ENCODE results near the gene WDR59.

The WDR59 gene

GRCh38 chr16:74975591-74975990, 9.3 kb downstream of the WDR59 start:
- Histone ChIP-seq H3K36me3 (ENCODE audit: control insufficient read depth, insufficient read depth, low read length) (peaks cover 40% of the 10 kb centered on the region), H3K27ac (ENCODE audit: low read depth, low read length, severe bottlenecking) (no peak overlapping the region), H3K4me3 (ENCODE audit: extremely low read depth, insufficient read depth, low read length, poor library complexity, severe bottlenecking) (no peak overlapping the region), H3K9me3 (ENCODE audit: control insufficient read depth, low read length) (no peaks in the 10 kb centered on the region), H3K4me1 (ENCODE audit: control insufficient read depth, insufficient read depth, low read length, poor library complexity, severe bottlenecking) (no peaks in the 10 kb centered on the region)
- WGBS, 2 experiments (ENCODE audit: insufficient coverage in 2 of 2) = 75% methylated on average over 2 of the region's 5 CpGs; no CpG with 5 or more reads in 1 of the 2 experiments

- no peaks in the 10 kb centered on the region for H3K4me1 ChIP-seq (ENCODE audit: control insufficient read depth, insufficient read depth, low read length, poor library complexity, severe bottlenecking)
- peaks cover 34% of the 10 kb centered on the region for H3K36me3 ChIP-seq (ENCODE audit: control insufficient read depth, insufficient read depth, low read length)
- no peak overlapping the region for H3K27ac ChIP-seq (ENCODE audit: low read depth, low read length, severe bottlenecking)
- H3K9me3 ChIP-seq (ENCODE audit: control insufficient read depth, low read length) = no peaks in the 10 kb centered on the region
- 96 to 99% methylated on average over 7 to 9 of the region's 10 CpGs for WGBS, 2 experiments (ENCODE audit: insufficient coverage in 2 of 2)
- no peak overlapping the region for H3K4me3 ChIP-seq (ENCODE audit: extremely low read depth, insufficient read depth, low read length, poor library complexity, severe bottlenecking)
Measured at GRCh38 chr16:74973304-74973703, 11.6 kb downstream of the WDR59 start.

GRCh38 chr16:74954763-74955162, 30.2 kb downstream of the WDR59 start:
- no peak overlapping the region for H3K4me3 ChIP-seq (ENCODE audit: extremely low read depth, insufficient read depth, low read length, poor library complexity, severe bottlenecking)
- peaks cover 84% of the 10 kb centered on the region for H3K36me3 ChIP-seq (ENCODE audit: control insufficient read depth, insufficient read depth, low read length)
- WGBS, 2 experiments (ENCODE audit: insufficient coverage in 2 of 2) = 93 to 96% methylated on average over 4 of the region's 4 CpGs
- H3K27ac ChIP-seq (ENCODE audit: low read depth, low read length, severe bottlenecking) = no peak overlapping the region
- no peaks in the 10 kb centered on the region for H3K9me3 ChIP-seq (ENCODE audit: control insufficient read depth, low read length)
- no peaks in the 10 kb centered on the region for H3K4me1 ChIP-seq (ENCODE audit: control insufficient read depth, insufficient read depth, low read length, poor library complexity, severe bottlenecking)

GRCh38 chr16:74951681-74952080, 33.2 kb downstream of the WDR59 start:
- H3K36me3 ChIP-seq (ENCODE audit: control insufficient read depth, insufficient read depth, low read length) = peaks cover 87% of the 10 kb centered on the region
- no peak overlapping the region for H3K4me3 ChIP-seq (ENCODE audit: extremely low read depth, insufficient read depth, low read length, poor library complexity, severe bottlenecking)
- H3K27ac ChIP-seq (ENCODE audit: low read depth, low read length, severe bottlenecking) = no peak overlapping the region
- H3K4me1 ChIP-seq (ENCODE audit: control insufficient read depth, insufficient read depth, low read length, poor library complexity, severe bottlenecking) = no peaks in the 10 kb centered on the region
- H3K9me3 ChIP-seq (ENCODE audit: control insufficient read depth, low read length) = no peaks in the 10 kb centered on the region
- WGBS, 2 experiments (ENCODE audit: insufficient coverage in 2 of 2) = 80 to 89% methylated on average over 3 of the region's 4 CpGs

GRCh38 chr16:74951206-74951605, 33.7 kb downstream of the WDR59 start:
- H3K36me3 ChIP-seq (ENCODE audit: control insufficient read depth, insufficient read depth, low read length) = peaks cover 88% of the 10 kb centered on the region
- WGBS, 2 experiments (ENCODE audit: insufficient coverage in 2 of 2) = 92 to 100% methylated on average over 4 to 10 of the region's 11 CpGs

GRCh38 chr16:74950511-74950910, 34.4 kb downstream of the WDR59 start:
- Histone ChIP-seq H3K27ac (ENCODE audit: low read depth, low read length, severe bottlenecking) (no peak overlapping the region), H3K36me3 (ENCODE audit: control insufficient read depth, insufficient read depth, low read length) (peaks cover 85% of the 10 kb centered on the region), H3K4me3 (ENCODE audit: extremely low read depth, insufficient read depth, low read length, poor library complexity, severe bottlenecking) (no peak overlapping the region), H3K9me3 (ENCODE audit: control insufficient read depth, low read length) (no peaks in the 10 kb centered on the region), H3K4me1 (ENCODE audit: control insufficient read depth, insufficient read depth, low read length, poor library complexity, severe bottlenecking) (no peaks in the 10 kb centered on the region)
- WGBS, 2 experiments (ENCODE audit: insufficient coverage in 2 of 2) = 92 to 96% methylated on average over 7 of the region's 7 CpGs

More at GRCh38 chr16:74951206-74951605, 33.7 kb downstream of the WDR59 start:
- no peak overlapping the region for H3K4me3 ChIP-seq (ENCODE audit: extremely low read depth, insufficient read depth, low read length, poor library complexity, severe bottlenecking)
- H3K4me1 ChIP-seq (ENCODE audit: control insufficient read depth, insufficient read depth, low read length, poor library complexity, severe bottlenecking) = no peaks in the 10 kb centered on the region
- no peaks in the 10 kb centered on the region for H3K9me3 ChIP-seq (ENCODE audit: control insufficient read depth, low read length)
- no peak overlapping the region for H3K27ac ChIP-seq (ENCODE audit: low read depth, low read length, severe bottlenecking)

- H3K27ac ChIP-seq (ENCODE audit: low read depth, low read length, severe bottlenecking) = no peak overlapping the region
- 60 to 67% methylated on average over 3 of the region's 3 CpGs for WGBS, 2 experiments (ENCODE audit: insufficient coverage in 2 of 2)
- no peak overlapping the region for H3K4me3 ChIP-seq (ENCODE audit: extremely low read depth, insufficient read depth, low read length, poor library complexity, severe bottlenecking)
- H3K4me1 ChIP-seq (ENCODE audit: control insufficient read depth, insufficient read depth, low read length, poor library complexity, severe bottlenecking) = no peaks in the 10 kb centered on the region
- H3K9me3 ChIP-seq (ENCODE audit: control insufficient read depth, low read length) = no peaks in the 10 kb centered on the region
- peaks cover 76% of the 10 kb centered on the region for H3K36me3 ChIP-seq (ENCODE audit: control insufficient read depth, insufficient read depth, low read length)
Measured at GRCh38 chr16:74949309-74949708, 35.6 kb downstream of the WDR59 start.

GRCh38 chr16:74944466-74944865, 40.5 kb downstream of the WDR59 start:
- Histone ChIP-seq H3K27ac (ENCODE audit: low read depth, low read length, severe bottlenecking) (no peak overlapping the region), H3K36me3 (ENCODE audit: control insufficient read depth, insufficient read depth, low read length) (peaks cover 76% of the 10 kb centered on the region), H3K9me3 (ENCODE audit: control insufficient read depth, low read length) (no peaks in the 10 kb centered on the region), H3K4me1 (ENCODE audit: control insufficient read depth, insufficient read depth, low read length, poor library complexity, severe bottlenecking) (no peaks in the 10 kb centered on the region), H3K4me3 (ENCODE audit: extremely low read depth, insufficient read depth, low read length, poor library complexity, severe bottlenecking) (no peak overlapping the region)
- WGBS, 2 experiments (ENCODE audit: insufficient coverage in 2 of 2) = 90 to 94% methylated on average over 5 of the region's 6 CpGs

GRCh38 chr16:74942977-74943918, 41.7 kb downstream of the WDR59 start:
- H3K36me3 ChIP-seq (ENCODE audit: control insufficient read depth, insufficient read depth, low read length) = peaks cover 75% of the 10 kb centered on the region
- 100% methylated on average over 3 of the region's 4 CpGs for WGBS, 2 experiments (ENCODE audit: insufficient coverage in 2 of 2)

GRCh38 chr16:74942566-74942965, 42.4 kb downstream of the WDR59 start:
- WGBS, 2 experiments (ENCODE audit: insufficient coverage in 2 of 2) = 93 to 94% methylated on average over 8 of the region's 8 CpGs
- Histone ChIP-seq H3K4me3 (ENCODE audit: extremely low read depth, insufficient read depth, low read length, poor library complexity, severe bottlenecking) (no peak overlapping the region), H3K36me3 (ENCODE audit: control insufficient read depth, insufficient read depth, low read length) (peaks cover 77% of the 10 kb centered on the region), H3K9me3 (ENCODE audit: control insufficient read depth, low read length) (no peaks in the 10 kb centered on the region), H3K27ac (ENCODE audit: low read depth, low read length, severe bottlenecking) (no peak overlapping the region), H3K4me1 (ENCODE audit: control insufficient read depth, insufficient read depth, low read length, poor library complexity, severe bottlenecking) (no peaks in the 10 kb centered on the region)

More at GRCh38 chr16:74942977-74943918, 41.7 kb downstream of the WDR59 start:
- Histone ChIP-seq H3K4me3 (ENCODE audit: extremely low read depth, insufficient read depth, low read length, poor library complexity, severe bottlenecking) (no peak overlapping the region), H3K9me3 (ENCODE audit: control insufficient read depth, low read length) (no peaks in the 10 kb centered on the region), H3K27ac (ENCODE audit: low read depth, low read length, severe bottlenecking) (no peak overlapping the region), H3K4me1 (ENCODE audit: control insufficient read depth, insufficient read depth, low read length, poor library complexity, severe bottlenecking) (no peaks in the 10 kb centered on the region)

- Histone ChIP-seq H3K36me3 (ENCODE audit: control insufficient read depth, insufficient read depth, low read length) (peaks cover 73% of the 10 kb centered on the region), H3K27ac (ENCODE audit: low read depth, low read length, severe bottlenecking) (no peak overlapping the region), H3K4me3 (ENCODE audit: extremely low read depth, insufficient read depth, low read length, poor library complexity, severe bottlenecking) (no peak overlapping the region), H3K4me1 (ENCODE audit: control insufficient read depth, insufficient read depth, low read length, poor library complexity, severe bottlenecking) (no peaks in the 10 kb centered on the region), H3K9me3 (ENCODE audit: control insufficient read depth, low read length) (no peaks in the 10 kb centered on the region)
Measured at GRCh38 chr16:74939688-74940087, 45.2 kb downstream of the WDR59 start.
